Muscle layer of colon (tissue), 2 donors: ENCODE data around the gene ARHGEF6.

Experiments
- H3K27ac ChIP-seq: one replicate; pipeline ENCODE4 v1.7.0; 2013; ENCODE audit warnings: low read depth, mild to moderate bottlenecking, low read length, moderate library complexity
- H3K27me3 ChIP-seq, 2 donors: one replicate each; pipeline ENCODE4 v1.7.0; 2013; ENCODE audit warnings: low read length in 2 of 2, mild to moderate bottlenecking in 2 of 2; ENCODE audit not compliant: insufficient read depth in 2 of 2, control insufficient read depth in 1 of 2
- H3K36me3 ChIP-seq: one replicate; pipeline ENCODE4 v1.7.0; 2013; ENCODE audit warnings: mild to moderate bottlenecking, low read length; ENCODE audit not compliant: insufficient read depth
- H3K4me1 ChIP-seq: one replicate; pipeline ENCODE4 v1.7.0; 2013; ENCODE audit warnings: mild to moderate bottlenecking, low read length; ENCODE audit not compliant: insufficient read depth
- H3K4me3 ChIP-seq, 2 donors: one replicate each; pipeline ENCODE4 v1.7.0; 2013; ENCODE audit warnings: low read length in 2 of 2, low read depth in 1 of 2, mild to moderate bottlenecking in 1 of 2, moderate library complexity in 1 of 2
- H3K9ac ChIP-seq: one replicate; pipeline ENCODE4 v1.7.0; 2013; ENCODE audit warnings: low read length
- H3K9me3 ChIP-seq: one replicate; pipeline ENCODE4 v1.7.0; 2013; ENCODE audit warnings: mild to moderate bottlenecking, low read length
- donor health status: abdominal sarcoma.
- donor health status: Adenocarcinoma of cecum.

The ARHGEF6 gene

GRCh38 chrX:136635235-136635634 is 145.5 kb downstream of the ARHGEF6 start:
- Histone ChIP-seq H3K4me3 (no peak overlapping the region), H3K27me3 (no peaks in the 10 kb centered on the region), H3K9ac (no peak overlapping the region), H3K9me3 (no peaks in the 10 kb centered on the region), H3K36me3 (no peaks in the 10 kb centered on the region), H3K4me1 (no peaks in the 10 kb centered on the region), H3K27ac (no peak overlapping the region)

GRCh38 chrX:136630881-136631280 is 149.9 kb downstream of the ARHGEF6 start:
- Histone ChIP-seq H3K36me3 (no peaks in the 10 kb centered on the region), H3K4me1 (no peaks in the 10 kb centered on the region), H3K27ac (no peak overlapping the region), H3K27me3 (no peaks in the 10 kb centered on the region), H3K9me3 (no peaks in the 10 kb centered on the region), H3K4me3 (no peak overlapping the region), H3K9ac (no peak overlapping the region)

- no peak overlapping the region for H3K4me3 ChIP-seq
- H3K27ac ChIP-seq: no peak overlapping the region
- no peaks in the 10 kb centered on the region for H3K36me3 ChIP-seq
- H3K27me3 ChIP-seq: no peaks in the 10 kb centered on the region
- no peak overlapping the region for H3K9ac ChIP-seq
- no peaks in the 10 kb centered on the region for H3K9me3 ChIP-seq
- no peaks in the 10 kb centered on the region for H3K4me1 ChIP-seq
These were observed 151.5 kb downstream of the ARHGEF6 start for GRCh38 chrX:136629084-136629750.

GRCh38 chrX:136627409-136627808 is 153.3 kb downstream of the ARHGEF6 start:
- no peak overlapping the region for H3K4me3 ChIP-seq
- H3K9ac ChIP-seq: no peak overlapping the region
- no peaks in the 10 kb centered on the region for H3K4me1 ChIP-seq
- H3K36me3 ChIP-seq: no peaks in the 10 kb centered on the region
- no peak overlapping the region for H3K27ac ChIP-seq
- no peaks in the 10 kb centered on the region for H3K27me3 ChIP-seq
- no peaks in the 10 kb centered on the region for H3K9me3 ChIP-seq

- H3K36me3 ChIP-seq: no peaks in the 10 kb centered on the region
- H3K27ac ChIP-seq: no peak overlapping the region
- H3K4me3 ChIP-seq: no peak overlapping the region
- H3K9me3 ChIP-seq: no peaks in the 10 kb centered on the region
- H3K9ac ChIP-seq: no peak overlapping the region
- H3K27me3 ChIP-seq: no peaks in the 10 kb centered on the region
- H3K4me1 ChIP-seq: no peaks in the 10 kb centered on the region
These were observed 153.8 kb downstream of the ARHGEF6 start for GRCh38 chrX:136626891-136627290.

GRCh38 chrX:136626237-136626636 is 154.5 kb downstream of the ARHGEF6 start:
- Histone ChIP-seq H3K27ac (no peak overlapping the region), H3K27me3 (no peaks in the 10 kb centered on the region), H3K36me3 (no peaks in the 10 kb centered on the region), H3K4me1 (no peaks in the 10 kb centered on the region), H3K4me3 (no peak overlapping the region), H3K9me3 (no peaks in the 10 kb centered on the region), H3K9ac (no peak overlapping the region)

- H3K36me3 ChIP-seq: no peaks in the 10 kb centered on the region
- no peak overlapping the region for H3K27ac ChIP-seq
- no peaks in the 10 kb centered on the region for H3K27me3 ChIP-seq
- no peak overlapping the region for H3K9ac ChIP-seq
- no peaks in the 10 kb centered on the region for H3K9me3 ChIP-seq
- H3K4me3 ChIP-seq: no peak overlapping the region
- no peaks in the 10 kb centered on the region for H3K4me1 ChIP-seq
These were observed 155.5 kb downstream of the ARHGEF6 start for GRCh38 chrX:136625246-136625645.

- no peak overlapping the region for H3K27ac ChIP-seq
These were observed 157.3 kb downstream of the ARHGEF6 start for GRCh38 chrX:136623396-136623795.

GRCh38 chrX:136622568-136622967 is 158.2 kb downstream of the ARHGEF6 start:
- H3K27me3 ChIP-seq: no peaks in the 10 kb centered on the region
- H3K4me3 ChIP-seq: no peak overlapping the region
- no peaks in the 10 kb centered on the region for H3K36me3 ChIP-seq
- no peaks in the 10 kb centered on the region for H3K4me1 ChIP-seq
- no peaks in the 10 kb centered on the region for H3K9me3 ChIP-seq
- H3K9ac ChIP-seq: no peak overlapping the region
- H3K27ac ChIP-seq: no peak overlapping the region

More at GRCh38 chrX:136623396-136623795, 157.3 kb downstream of the ARHGEF6 start:
- Histone ChIP-seq H3K36me3 (no peaks in the 10 kb centered on the region), H3K4me1 (no peaks in the 10 kb centered on the region), H3K9ac (no peak overlapping the region), H3K9me3 (no peaks in the 10 kb centered on the region), H3K27me3 (no peaks in the 10 kb centered on the region), H3K4me3 (no peak overlapping the region)

- Histone ChIP-seq H3K36me3 (no peaks in the 10 kb centered on the region), H3K9ac (no peak overlapping the region), H3K4me3 (no peak overlapping the region), H3K9me3 (no peaks in the 10 kb centered on the region), H3K27ac (no peak overlapping the region), H3K4me1 (no peaks in the 10 kb centered on the region), H3K27me3 (no peaks in the 10 kb centered on the region)
These were observed 160.0 kb downstream of the ARHGEF6 start for GRCh38 chrX:136620780-136621179.

GRCh38 chrX:136619899-136620505 is 160.7 kb downstream of the ARHGEF6 start:
- Histone ChIP-seq H3K4me3 (no peak overlapping the region), H3K27me3 (no peaks in the 10 kb centered on the region), H3K27ac (no peak overlapping the region), H3K36me3 (no peaks in the 10 kb centered on the region), H3K9ac (no peak overlapping the region), H3K4me1 (no peaks in the 10 kb centered on the region), H3K9me3 (no peaks in the 10 kb centered on the region)
